Fibroblast of skin of abdomen (primary cell): Measurements from ENCODE around the gene RAB11A.
"Not testable (repeated sequence)": the region's sequence is repeated elsewhere in the genome, so short reads cannot be mapped to it uniquely, and the experiment has no call there.

Experiments used
- DNase-seq: peaks from one replicate; pipeline ENCODE4 v3.0.0-alpha.2; 2013

Gene RAB11A

DNA sequence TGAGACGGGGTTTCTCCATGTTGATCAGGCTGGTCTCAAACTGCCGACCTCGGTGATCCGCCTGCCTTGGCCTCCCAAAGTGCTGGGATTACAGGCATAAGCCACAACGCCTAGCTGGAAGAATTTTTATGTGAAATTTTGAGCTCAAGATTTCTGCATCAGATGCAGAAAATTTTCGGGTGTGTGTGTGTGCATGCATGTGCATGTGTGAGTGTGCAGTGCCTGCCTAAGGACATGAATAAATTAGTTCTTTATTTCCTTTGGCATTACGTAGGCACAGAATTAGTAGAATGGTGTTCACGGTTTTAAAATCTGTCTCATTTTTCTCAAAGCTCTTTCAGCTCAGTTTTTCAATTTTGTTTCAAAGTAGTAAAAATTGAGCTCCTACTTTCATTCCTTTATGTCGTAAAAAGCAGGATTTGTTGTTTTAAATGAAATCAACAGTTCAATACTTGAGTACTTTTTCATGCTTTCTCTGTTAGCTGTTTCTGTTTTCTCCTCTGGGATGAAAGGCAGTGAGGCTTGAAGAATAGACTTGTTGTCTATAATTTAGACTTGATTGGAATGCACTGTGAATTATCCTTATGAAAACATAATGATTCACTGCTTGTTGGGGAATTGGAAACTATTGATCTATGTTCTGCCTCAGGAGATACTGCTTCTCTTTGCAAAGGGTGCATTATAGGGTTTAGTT lies 23.3 kb upstream of the RAB11A start:
- no peak for DNase-seq

GRCh38 chr15:65847989-65848388 lies 21.3 kb upstream of the RAB11A start:
- DNase-seq, result no peak

DNA sequence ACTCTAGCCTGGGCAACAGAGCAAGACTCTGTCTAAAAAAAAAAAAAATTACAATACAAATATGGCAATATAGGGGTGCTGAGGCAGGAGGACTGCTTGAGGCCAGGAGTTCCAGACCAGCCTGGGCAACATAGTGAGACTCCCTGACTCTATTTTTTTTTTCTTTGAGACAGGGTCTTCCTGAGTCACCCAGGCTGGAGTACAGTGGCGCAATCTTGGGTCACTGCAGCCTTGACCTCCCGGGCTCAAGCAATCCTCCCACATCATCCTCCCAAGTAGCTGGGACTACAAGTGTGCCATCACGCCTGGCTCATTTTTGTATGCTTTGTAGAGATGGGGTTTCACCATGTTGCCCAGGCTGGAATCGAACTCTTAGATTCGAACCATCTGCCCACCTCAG lies 17.3 kb upstream of the RAB11A start:
- DNase-seq, result no peak

GRCh38 chr15:65856821-65857455 lies 12.4 kb upstream of the RAB11A start:
- peak; percentile 53 for DNase-seq

DNA sequence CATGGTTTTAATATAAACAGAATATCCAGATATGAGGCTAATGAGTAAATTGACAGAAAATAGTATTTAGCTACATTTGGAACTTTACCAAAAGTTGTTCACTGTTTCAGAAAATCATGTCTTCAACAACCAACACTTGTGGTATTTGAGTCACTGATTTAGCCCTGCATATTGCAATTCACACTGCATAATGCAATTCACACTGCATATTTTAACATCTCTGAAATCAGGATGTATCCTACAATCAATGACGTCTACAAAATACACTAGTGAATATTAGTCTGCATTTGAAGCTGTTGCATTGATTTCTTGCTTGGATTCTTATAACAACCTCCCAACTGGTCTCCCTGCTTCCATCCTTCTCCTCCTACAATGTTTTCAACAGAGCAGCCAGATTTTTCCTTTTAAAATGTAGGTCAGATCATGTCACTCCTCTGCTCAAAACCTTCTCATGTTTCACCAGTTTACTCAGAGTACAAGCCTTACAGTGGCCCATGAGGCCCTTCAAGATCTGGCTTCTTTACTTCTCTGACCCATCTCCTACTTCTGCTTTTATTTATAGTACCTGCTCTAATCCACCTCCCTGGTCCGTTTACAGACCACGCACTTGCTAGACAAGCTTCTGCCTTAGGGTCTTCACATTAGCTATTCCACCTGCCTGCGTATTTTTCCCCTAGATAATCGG lies 11.4 kb upstream of the RAB11A start:
- DNase-seq, result no peak

DNA sequence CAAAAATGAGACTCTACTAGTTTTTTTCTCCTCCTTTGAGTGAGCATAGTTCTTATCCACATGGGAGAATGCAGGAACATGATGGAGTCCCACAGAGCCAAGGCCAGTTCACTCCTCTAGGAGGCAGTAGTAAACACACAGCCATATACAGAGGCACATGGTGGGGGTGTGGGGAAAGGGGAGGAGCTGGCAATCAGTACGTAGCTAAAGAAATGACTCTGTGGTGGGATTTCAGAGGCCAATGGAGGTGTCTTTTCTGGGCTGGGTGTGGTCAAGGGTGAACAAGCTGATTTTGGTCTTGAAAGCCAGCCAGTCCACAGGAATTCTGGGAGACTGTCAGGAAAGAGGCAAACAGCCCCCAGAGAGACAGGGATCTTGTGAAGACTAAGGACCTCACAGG lies 6.6 kb upstream of the RAB11A start:
- DNase-seq, result peak; percentile 61

GRCh38 chr15:65863106-65863505 lies 6.2 kb upstream of the RAB11A start:
- no peak for DNase-seq

GRCh38 chr15:65867244-65867643 lies 2.0 kb upstream of the RAB11A start:
- DNase-seq, result no peak

DNA sequence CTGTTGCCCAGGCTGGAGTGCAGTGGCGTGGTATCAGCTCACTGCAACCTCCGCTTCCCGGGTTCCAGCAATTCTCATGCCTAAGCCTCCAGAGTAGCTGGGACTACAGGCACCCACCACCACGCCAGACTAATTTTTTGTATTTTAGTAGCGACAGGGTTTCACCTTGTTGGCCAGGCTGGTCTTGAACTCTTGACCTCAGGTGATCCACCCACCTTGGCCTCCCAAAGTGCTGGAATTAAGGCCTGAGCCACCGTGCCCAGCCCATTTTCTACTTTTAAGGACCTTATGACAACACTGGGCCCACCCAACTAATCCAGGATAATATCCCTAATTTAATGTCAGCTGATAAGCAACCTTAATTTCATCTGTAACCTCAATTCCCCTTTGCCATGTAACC lies 1.4 kb upstream of the RAB11A start:
- DNase-seq, result not testable (repeated sequence)

- DNase-seq, result no peak
Observed at GRCh38 chr15:65868546-65869125, 655 bp upstream of the RAB11A start.

GRCh38 chr15:65869954-65870871 lies 922 bp downstream of the RAB11A start:
- DNase-seq, result peak; percentile 18

GRCh38 chr15:65870889-65871533 lies 1.7 kb downstream of the RAB11A start:
- DNase-seq, result peak; percentile 37

GRCh38 chr15:65871886-65872285 lies 2.6 kb downstream of the RAB11A start:
- not testable (repeated sequence) for DNase-seq

DNA sequence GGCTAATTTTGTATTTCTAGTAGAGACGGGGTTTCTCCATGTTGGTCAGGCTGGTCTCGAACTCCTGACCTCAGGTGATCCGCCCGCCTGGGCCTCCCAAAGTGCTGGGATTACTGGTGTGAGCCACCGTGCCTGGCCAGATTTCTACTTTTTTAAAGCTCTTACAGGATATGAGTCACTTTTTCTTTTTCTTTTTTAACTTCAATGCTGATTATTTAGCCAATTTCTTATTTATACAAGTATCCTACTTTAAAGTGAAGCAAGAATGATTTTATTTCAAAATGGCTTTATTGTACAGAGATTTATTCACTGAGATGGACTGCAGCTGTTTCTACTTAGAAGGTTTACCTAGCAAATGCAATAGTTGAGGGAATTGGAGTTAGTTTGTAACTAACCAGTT lies 3.3 kb downstream of the RAB11A start:
- DNase-seq, result peak; percentile 16

DNA sequence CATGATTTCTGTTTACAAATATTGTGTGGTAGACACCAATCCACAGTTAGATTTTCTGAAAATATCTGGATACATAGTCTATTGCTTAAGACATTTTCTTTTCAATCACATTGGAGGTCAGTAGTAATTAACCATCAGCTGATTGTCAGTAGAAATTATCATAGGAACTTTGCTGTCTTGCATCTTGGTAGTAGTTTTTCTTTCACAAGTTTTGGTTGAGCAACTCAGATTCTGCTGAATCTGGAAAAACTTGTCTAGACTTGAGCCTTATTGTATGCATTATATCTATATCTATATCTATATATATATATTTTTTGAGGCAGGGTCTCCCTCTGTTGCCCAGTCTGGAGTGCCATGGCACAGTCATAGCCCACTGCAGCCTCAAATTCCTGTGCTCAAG lies 4.0 kb downstream of the RAB11A start:
- DNase-seq, result no peak

DNA sequence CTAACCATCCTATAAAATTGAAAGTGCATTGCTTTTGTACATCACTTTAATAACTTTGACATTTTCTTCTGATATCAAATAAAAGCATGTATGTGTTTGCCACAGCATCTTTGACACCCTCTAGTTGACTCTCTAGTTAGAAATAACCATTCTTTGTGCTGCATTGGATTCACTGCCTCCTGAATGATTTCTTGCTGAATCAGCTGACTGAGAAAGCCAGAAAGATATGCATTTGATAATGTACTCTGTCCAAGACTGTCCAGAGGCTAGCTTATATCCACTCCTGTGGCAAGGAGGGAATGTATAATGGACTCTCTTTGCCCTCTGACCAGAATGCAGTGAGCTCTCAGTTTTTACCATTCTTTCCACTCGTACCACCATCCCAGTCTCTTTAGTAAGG lies 6.2 kb downstream of the RAB11A start:
- DNase-seq, result no peak

DNA sequence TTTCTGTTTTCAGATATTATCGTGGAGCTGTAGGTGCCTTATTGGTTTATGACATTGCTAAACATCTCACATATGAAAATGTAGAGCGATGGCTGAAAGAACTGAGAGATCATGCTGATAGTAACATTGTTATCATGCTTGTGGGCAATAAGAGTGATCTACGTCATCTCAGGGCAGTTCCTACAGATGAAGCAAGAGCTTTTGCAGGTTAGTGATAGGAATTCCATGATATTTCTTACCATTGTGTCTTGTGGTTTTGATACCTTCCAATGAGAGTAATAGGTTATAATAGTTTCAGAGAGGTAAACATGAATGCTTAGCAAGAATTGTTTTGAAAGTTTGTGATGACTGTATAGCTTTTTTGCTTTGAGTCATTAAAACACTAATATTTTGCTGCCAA lies 8.5 kb downstream of the RAB11A start:
- DNase-seq, result no peak

DNA sequence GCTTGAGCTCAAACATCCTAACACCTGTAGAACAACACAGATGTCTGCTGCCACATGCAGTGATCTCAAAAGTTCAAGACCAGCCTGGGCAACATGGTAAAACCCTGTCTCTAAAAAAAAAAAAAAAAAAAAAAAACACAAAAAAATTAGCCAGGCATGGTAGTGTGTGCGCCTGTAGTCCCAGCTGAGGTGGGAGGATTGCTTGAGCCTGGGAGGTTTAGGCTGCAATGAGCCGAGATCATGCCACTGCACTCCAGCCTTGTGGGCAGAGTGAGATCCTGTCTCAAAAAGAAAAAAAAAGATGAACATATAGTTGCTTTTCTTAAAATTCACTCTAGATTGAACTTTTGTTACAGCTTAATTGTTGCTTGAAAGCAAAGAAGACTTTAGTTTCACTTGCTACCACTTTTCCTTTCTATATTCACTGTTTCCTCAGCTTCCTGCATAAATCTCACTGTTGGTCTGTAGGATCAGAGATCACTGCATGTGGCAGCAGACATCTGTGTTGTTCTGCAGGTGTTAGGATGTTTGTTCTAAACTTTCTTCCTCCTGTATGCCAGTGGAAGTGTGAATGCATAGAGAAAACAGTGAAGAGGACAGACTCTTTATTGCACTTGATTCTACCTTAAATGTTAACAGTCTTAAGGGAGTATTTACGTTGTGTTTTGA lies 12.6 kb downstream of the RAB11A start:
- DNase-seq, result no peak

- no peak for DNase-seq
Observed at GRCh38 chr15:65883571-65883970, 14.3 kb downstream of the RAB11A start.

GRCh38 chr15:65884511-65884910 lies 15.2 kb downstream of the RAB11A start:
- DNase-seq, result no peak

GRCh38 chr15:65885668-65886218 lies 16.5 kb downstream of the RAB11A start:
- no peak for DNase-seq
